Neural crest cell (in vitro differentiated cells): ENCODE measurements around the gene MPEG1. TPM values are rescaled to one million over a fixed set of nuclear protein-coding genes. Genes with fewer than 3 reads are reported as not detected.

Source experiments
- DNase-seq: peaks from one replicate; pipeline ENCODE4 v3.0.0; 2021; ENCODE audit warnings: low read depth, mixed read lengths, low spot score
- H3K27ac Mint-ChIP-seq: one replicate; pipeline ENCODE4 v1.8.0; 2021; ENCODE audit warnings: mild to moderate bottlenecking, mixed read lengths; ENCODE audit not compliant: unreplicated experiment
- H3K27me3 Mint-ChIP-seq: 2 replicates; pipeline ENCODE4 v1.8.0; 2021; ENCODE audit warnings: low read depth, mild to moderate bottlenecking, mixed read lengths
- H3K36me3 Mint-ChIP-seq: 2 replicates; pipeline ENCODE4 v1.8.0; 2021; ENCODE audit warnings: low read depth, mild to moderate bottlenecking, mixed read lengths
- H3K4me1 Mint-ChIP-seq: 2 replicates; pipeline ENCODE4 v1.8.0; 2021; ENCODE audit warnings: mixed read lengths
- H3K4me3 Mint-ChIP-seq: one replicate; pipeline ENCODE4 v1.8.0; 2021; ENCODE audit warnings: mild to moderate bottlenecking, mixed read lengths
- H3K9me3 Mint-ChIP-seq: 2 replicates; pipeline ENCODE4 v1.8.0; 2021; ENCODE audit warnings: mixed read lengths
- total RNA-seq: library from RNA; stranded (reverse); gene quantifications from 2 replicates; pipeline ENCODE4 v1.2.1, GENCODE V29; 2021
- TF ChIP-seq, protein P1 (sequence below): fragments of 200-600 bp; sonication (generic); conservative IDR thresholded peaks from 2 replicates; pipeline ENCODE4 v1.5.0; 2021; ENCODE audit warnings: antibody characterized with exemption, mild to moderate bottlenecking

MPEG1 gene
- total RNA-seq, 1 donor from 2014 or later, result not detected

DNA sequence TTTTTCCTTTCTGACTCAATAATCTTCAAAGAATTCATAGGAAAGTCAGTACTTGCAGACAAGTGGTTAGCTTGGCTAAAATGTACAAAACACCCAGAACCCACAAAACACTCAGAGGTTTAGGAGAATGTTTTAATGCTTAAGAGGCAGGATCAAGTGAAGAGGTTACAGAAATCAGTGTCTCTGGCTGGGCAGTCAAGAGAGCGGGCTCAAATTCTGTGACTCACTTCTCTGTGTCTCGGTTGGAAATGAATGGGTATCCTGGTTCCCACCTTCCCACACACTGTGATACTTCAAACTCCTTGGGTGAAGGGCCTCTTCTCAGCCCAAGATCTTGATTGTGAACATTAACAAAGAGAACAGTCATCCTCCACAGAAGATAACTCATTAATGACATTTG, 3.8 kb downstream of the MPEG1 start:
- Mint-ChIP-seq H3K9me3 (peaks cover 2% of the 10 kb centered on the region), H3K27me3 (no peaks in the 10 kb centered on the region), H3K36me3 (peaks cover 39% of the 10 kb centered on the region), H3K4me1 (peaks cover 23% of the 10 kb centered on the region), H3K27ac (no peak overlapping the region), H3K4me3 (no peak overlapping the region)
- DNase-seq, result no peak
- TF ChIP-seq, protein P1, sequence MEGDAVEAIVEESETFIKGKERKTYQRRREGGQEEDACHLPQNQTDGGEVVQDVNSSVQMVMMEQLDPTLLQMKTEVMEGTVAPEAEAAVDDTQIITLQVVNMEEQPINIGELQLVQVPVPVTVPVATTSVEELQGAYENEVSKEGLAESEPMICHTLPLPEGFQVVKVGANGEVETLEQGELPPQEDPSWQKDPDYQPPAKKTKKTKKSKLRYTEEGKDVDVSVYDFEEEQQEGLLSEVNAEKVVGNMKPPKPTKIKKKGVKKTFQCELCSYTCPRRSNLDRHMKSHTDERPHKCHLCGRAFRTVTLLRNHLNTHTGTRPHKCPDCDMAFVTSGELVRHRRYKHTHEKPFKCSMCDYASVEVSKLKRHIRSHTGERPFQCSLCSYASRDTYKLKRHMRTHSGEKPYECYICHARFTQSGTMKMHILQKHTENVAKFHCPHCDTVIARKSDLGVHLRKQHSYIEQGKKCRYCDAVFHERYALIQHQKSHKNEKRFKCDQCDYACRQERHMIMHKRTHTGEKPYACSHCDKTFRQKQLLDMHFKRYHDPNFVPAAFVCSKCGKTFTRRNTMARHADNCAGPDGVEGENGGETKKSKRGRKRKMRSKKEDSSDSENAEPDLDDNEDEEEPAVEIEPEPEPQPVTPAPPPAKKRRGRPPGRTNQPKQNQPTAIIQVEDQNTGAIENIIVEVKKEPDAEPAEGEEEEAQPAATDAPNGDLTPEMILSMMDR, result no peak

DNA sequence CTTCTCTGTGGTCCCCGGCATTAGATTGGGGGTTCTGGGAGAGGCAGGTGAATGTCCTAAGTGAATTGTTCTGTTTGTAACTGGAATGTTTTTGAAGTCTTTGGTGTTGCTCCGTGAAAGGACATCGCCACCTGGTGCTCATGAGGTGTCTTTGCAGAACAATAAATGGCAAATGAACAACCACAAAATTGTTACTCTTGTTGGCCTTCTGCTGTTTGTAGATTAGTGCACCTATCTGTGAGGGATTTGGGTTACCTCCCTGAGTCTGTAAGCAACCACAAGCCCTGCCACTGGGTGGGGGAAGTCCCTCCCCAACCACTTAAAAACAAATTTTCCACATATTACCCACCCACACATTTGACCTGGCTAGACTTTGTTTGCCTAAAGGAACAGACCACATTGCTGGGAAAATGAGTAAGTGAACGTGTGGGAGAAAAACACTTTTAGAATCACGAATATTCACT, 4.7 kb downstream of the MPEG1 start:
- DNase-seq, result peak; percentile 13
- H3K27ac Mint-ChIP-seq, result peak overlapping the region; percentile 57
- H3K9me3 Mint-ChIP-seq, result no peaks in the 10 kb centered on the region
- peaks cover 37% of the 10 kb centered on the region for H3K36me3 Mint-ChIP-seq
- peak overlapping the region; percentile 74 for H3K4me3 Mint-ChIP-seq
- no peaks in the 10 kb centered on the region for H3K27me3 Mint-ChIP-seq
- TF ChIP-seq, protein P1, result peak; percentile 73
- H3K4me1 Mint-ChIP-seq, result peaks cover 23% of the 10 kb centered on the region

DNA sequence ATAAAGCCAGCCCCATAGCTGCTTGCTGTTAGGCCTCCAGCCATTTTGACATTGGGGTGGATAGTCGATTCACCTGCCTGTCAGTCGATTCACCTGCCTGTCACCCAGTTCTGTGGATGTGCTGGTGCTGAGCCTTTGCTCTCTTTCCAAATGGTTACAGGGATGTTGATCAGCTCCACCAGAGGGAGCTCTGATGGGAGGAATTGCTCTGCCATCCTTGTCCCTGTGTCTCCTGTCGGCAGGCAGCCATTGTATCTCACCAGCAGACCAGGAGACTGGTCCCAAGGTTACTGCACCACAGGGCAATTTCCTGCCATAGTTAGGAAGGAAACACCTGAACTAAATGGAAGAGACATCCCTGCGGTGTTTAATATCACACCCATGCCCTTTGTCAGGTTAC, 6.1 kb downstream of the MPEG1 start:
- peaks cover 41% of the 10 kb centered on the region for H3K36me3 Mint-ChIP-seq
- peak overlapping the region; percentile 86 for H3K27ac Mint-ChIP-seq
- TF ChIP-seq, protein P1, result peak; percentile 62
- peak overlapping the region; percentile 16 for H3K4me3 Mint-ChIP-seq
- DNase-seq, result peak; percentile 36
- H3K27me3 Mint-ChIP-seq, result no peaks in the 10 kb centered on the region
- H3K4me1 Mint-ChIP-seq, result peaks cover 23% of the 10 kb centered on the region
- no peaks in the 10 kb centered on the region for H3K9me3 Mint-ChIP-seq

DNA sequence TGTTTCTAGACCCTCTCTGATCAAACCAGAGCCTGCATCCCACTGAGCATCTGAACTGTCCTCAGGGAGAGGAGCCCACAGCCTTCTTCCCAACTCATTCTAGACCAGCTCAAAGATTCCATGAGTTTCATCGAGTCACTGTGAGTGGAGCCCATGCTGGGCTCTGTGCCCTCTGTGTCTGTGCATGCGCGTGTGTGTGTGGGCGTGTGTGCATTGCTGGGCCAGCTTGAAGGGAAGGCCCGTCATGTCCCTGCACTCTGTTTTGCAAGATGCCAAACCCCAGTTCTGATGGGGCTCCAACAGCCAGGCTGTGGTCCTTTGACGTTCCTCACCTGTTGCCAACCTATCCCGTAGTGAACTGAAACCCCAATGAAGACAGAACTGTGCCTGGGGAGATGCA, 7.1 kb downstream of the MPEG1 start:
- H3K4me1 Mint-ChIP-seq, result peaks cover 23% of the 10 kb centered on the region
- peak overlapping the region; percentile 3 for H3K4me3 Mint-ChIP-seq
- H3K27me3 Mint-ChIP-seq, result no peaks in the 10 kb centered on the region
- peaks cover 43% of the 10 kb centered on the region for H3K36me3 Mint-ChIP-seq
- no peak overlapping the region for H3K27ac Mint-ChIP-seq
- H3K9me3 Mint-ChIP-seq, result no peaks in the 10 kb centered on the region
- DNase-seq, result no peak
- TF ChIP-seq, protein P1, result no peak

DNA sequence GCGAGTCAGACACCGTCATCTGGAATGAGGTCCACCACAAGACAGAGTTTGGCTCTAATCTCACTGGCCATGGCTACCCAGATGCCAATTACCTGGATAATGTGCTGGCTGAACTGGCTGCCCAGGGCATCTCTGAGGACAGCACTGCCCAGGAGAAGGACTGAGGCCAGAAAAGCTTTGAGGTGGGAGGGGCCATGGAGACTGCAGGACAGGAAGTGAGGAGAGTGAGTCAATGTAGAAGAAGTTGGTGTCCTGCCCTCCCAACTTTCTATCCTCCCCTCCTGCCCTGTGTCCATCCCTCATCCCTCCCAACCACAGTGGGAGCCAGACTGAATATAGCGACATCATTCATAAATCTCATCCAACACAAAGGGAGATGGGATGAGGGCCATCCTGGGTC, 8.0 kb downstream of the MPEG1 start:
- TF ChIP-seq, protein P1, result no peak
- H3K9me3 Mint-ChIP-seq, result no peaks in the 10 kb centered on the region
- no peak for DNase-seq
- peaks cover 42% of the 10 kb centered on the region for H3K36me3 Mint-ChIP-seq
- no peaks in the 10 kb centered on the region for H3K27me3 Mint-ChIP-seq
- no peak overlapping the region for H3K27ac Mint-ChIP-seq
- peaks cover 23% of the 10 kb centered on the region for H3K4me1 Mint-ChIP-seq
- H3K4me3 Mint-ChIP-seq, result no peak overlapping the region

DNA sequence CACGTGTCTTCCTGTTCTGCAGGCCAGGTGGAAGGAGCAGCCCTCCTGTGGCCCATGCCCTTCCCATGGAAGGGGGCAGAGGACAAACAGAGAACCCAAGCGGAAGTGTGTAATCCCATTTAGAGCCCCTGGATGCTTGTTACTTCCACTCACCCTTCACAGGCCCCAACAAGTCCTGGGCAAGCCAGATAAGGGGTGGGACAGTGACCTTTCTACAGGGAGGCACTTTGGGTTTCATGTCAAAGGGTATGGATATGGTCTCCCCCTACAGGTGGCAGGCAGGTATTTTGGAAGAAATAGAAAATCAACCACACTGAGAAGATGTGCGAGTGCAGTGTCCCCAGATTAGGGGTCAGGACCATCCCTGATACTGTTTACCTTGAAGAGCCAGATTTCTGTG, 11.4 kb downstream of the MPEG1 start:
- no peak for DNase-seq
- H3K27ac Mint-ChIP-seq, result no peak overlapping the region

More for the DNA sequence above, 11.4 kb downstream of the MPEG1 start:
- no peaks in the 10 kb centered on the region for H3K9me3 Mint-ChIP-seq
- H3K27me3 Mint-ChIP-seq, result no peaks in the 10 kb centered on the region
- TF ChIP-seq, protein P1, result peak; percentile 44
- H3K4me1 Mint-ChIP-seq, result peaks cover 25% of the 10 kb centered on the region
- H3K4me3 Mint-ChIP-seq, result no peak overlapping the region
- peaks cover 48% of the 10 kb centered on the region for H3K36me3 Mint-ChIP-seq
